Anterior cingulate cortex (tissue), 58 donors: ENCODE data around the gene OXNAD1.
A peak's percentile ranks its signal among the peaks of the same experiment; 100 is the strongest.

Source experiments
- DNase-seq, 58 donors: peaks; one replicate each; lab custom pipeline; 2025; lab: John Stamatoyannopoulos, UW

The OXNAD1 gene

DNA sequence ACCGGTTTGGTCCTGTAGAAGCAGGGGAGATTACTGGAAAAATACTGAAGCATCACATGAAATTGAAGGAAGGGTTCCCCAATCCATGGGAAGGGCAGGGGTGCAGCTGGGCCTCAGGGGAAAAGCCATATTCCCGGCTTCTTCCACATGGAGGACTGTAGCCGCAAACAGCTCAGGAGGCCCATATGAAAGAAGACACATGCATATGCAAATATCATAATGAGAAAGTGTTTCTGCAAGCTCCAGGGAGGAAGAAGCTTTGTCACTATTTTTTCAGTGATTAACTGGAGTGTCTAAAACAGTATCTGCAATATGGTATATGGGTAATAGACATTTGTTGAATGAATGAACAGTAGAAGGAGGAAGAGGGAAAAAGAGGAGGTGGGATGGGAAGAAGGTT lies 19.4 kb upstream of the OXNAD1 start:
- DNase-seq, result no peak

DNA sequence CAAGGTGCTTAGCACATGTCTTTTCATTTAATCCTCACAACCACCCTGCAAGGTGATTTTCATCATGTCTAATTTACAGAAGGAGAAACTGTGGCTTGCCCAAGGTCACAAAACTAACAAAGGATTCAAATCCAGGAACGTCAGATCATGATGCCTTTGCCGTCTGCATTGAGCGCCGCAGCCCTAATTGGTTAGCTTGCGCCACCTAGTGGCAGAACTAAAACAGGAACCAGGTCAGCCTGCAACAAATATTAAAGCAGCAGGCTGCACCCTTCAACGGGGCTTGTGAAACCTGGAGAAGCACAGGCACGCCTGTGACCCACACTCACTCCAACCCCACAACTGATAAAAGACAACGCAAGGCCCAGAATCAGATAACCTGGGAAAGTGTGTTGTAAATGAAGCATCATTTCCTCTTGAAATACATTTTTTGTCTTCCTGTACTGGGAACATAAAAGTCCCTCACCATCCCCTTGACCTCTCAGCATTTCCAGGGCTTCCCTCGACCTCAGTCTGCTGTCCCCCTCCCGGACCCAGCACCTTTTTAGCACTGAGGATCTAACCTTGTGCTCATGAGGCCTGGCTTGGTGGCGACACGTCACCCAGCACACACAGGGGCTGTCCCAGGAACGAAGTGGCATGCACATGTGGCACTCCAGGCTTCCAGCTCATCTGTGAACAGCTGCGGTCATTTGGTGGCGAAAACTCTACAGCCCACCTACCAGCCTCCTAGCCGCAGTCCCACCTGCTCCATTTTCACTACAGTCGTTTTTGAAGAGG lies 17.5 kb upstream of the OXNAD1 start:
- DNase-seq, result peak in 55 of 58 donors; percentile 8 to 87 (median 63)

DNA sequence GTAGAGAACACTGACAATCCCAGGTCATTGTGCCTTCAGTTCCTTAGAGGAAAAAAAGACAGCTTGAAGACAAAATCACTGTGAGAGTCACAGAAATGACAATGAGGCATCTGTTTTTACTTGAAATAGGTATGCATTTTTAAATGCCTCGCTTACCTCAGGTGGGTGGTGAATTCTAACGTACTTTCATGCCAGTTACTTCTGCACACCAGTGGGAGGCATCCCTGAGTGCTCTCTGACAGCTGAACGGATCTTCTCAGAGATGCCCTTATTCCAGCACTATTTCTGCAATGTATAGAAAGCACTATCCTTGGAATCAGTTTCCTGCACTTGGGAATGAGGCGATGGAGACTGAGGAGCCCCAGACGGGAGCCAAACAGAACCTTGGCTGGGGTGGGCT lies 16.5 kb upstream of the OXNAD1 start:
- no peak for DNase-seq

GRCh38 chr3:16249336-16249735 lies 15.7 kb upstream of the OXNAD1 start:
- DNase-seq, result no peak

DNA sequence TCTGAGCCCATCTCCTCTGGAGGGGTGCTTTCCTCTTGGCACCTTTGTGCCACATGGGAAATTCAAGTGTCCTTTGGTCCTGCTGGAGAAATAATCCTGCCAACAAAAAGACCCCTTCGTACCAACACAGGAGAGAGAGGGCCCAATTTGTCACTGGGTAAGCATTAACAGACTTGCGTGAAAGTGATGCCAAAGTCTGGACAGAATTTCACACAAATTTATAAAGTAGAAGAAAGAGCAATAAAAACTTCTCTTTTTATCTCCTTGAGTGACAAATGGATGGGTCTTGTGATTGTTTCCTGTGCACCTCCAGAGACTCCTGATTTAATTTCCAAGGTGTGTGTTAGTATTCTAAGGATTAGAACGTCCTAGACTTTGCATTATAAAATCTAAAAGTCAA lies 15.1 kb upstream of the OXNAD1 start:
- DNase-seq, result no peak

- DNase-seq, result no peak
Observed at GRCh38 chr3:16251316-16252085, 13.5 kb upstream of the OXNAD1 start.

GRCh38 chr3:16252243-16252978 lies 12.6 kb upstream of the OXNAD1 start:
- DNase-seq, result no peak

DNA sequence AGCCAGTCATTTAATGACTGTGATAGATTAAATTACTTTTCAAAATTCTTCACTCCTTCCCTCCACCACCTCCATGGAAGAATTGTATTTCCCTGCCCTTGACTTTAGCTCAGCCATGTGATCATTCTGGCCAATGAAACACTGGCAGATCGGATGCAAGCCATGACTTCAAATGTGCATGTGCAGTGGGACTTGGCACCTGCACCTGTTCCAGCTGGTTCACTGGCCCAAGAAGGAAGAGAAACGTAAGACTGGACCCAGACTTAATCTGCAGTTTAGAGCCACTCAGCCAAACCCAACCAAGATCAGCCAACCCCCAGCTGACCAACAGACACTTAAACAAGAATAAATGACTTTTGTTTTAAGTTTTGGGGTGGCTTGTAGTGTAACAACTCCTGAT lies 12.0 kb upstream of the OXNAD1 start:
- no peak for DNase-seq

DNA sequence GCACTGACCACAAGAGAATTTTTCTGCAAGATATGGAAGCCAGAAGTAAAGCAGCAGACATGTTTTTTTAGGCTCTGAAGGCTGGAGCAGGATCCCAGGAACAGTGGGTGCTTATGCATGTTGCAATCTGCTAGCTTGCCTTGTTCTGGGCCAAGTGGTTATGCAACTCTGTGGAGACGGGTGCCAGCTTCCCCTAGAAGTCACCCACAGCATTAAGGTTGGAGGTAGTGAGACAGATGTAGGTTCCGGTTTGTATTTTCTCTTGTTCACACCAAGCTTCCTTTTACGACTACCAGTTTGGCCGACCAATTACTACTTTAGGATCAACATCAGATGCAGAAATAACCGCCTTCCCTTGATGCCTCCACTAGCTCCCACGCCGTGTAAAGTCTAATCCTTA lies 11.4 kb upstream of the OXNAD1 start:
- DNase-seq, result peak in 36 of 58 donors; percentile 5 to 72 (median 27)

- no peak for DNase-seq
Observed at GRCh38 chr3:16254916-16255315, 10.1 kb upstream of the OXNAD1 start.

GRCh38 chr3:16255326-16255725 lies 9.7 kb upstream of the OXNAD1 start:
- DNase-seq, result no peak

DNA sequence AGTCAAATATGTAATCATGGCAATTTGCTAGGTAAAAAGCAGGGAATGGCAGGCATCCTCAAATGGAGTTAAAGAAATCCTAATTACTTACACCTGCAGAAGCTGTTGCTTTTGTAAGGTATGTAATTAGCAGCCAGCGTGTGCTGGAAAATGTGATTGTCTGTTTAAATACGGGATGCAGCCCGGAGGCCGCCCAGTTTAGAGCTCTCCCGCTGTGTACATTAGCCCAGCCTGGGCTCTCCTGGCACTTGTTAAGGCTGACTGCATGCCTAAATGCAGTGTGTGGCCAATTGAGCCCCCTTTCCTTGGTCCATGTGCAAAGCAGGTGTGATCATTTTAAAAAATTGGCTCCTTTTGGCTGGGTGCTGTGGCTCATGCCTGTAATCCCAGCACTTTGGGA lies 9.3 kb upstream of the OXNAD1 start:
- DNase-seq, result no peak

- DNase-seq, result no peak
Observed at GRCh38 chr3:16257309-16257708, 7.7 kb upstream of the OXNAD1 start.

GRCh38 chr3:16258177-16258576 lies 6.8 kb upstream of the OXNAD1 start:
- no peak for DNase-seq

GRCh38 chr3:16258866-16259265 lies 6.1 kb upstream of the OXNAD1 start:
- no peak for DNase-seq

DNA sequence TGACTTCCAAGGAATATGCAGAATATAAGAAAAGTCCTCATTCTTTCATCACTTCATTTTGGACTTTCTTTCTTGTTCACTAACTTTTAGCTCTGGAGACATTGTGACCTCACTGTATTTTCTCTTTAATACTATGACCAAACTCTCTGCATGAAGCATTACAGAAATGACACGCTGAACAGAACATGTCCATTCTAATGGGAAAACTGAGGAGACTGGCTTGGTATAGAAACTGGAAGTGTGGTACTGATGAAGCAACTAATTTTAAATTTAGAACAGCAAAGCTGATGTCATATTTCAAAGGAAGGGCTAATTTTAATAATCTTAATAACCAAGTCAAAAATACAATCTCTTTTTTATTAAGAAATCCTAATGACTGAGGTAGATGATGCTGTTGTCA lies 5.0 kb upstream of the OXNAD1 start:
- DNase-seq, result no peak

DNA sequence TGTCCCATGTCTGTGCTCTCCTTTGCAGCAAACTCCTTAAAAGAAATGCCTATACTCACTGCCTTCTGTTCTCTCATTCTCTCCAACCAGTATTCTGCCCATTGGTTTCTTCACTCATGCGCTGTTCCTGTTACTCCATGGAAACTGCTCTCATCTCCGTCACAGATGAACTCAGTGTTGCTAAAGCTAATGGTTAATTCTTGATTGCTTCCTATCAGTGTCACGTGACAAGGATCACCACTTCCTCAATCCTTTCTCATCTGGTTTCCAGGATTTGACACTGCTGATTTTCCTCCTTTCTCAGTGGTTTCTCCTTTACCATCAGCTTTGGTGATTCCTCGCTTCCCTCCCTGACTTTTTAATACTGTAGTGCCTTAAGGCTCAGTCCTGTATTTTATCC lies 2.8 kb upstream of the OXNAD1 start:
- DNase-seq, result no peak

- DNase-seq, result peak in 2 of 58 donors; percentile 67 to 84
Observed at GRCh38 chr3:16264174-16264707, 771 bp upstream of the OXNAD1 start.

GRCh38 chr3:16265455-16265786 lies 409 bp downstream of the OXNAD1 start:
- DNase-seq, result no peak

DNA sequence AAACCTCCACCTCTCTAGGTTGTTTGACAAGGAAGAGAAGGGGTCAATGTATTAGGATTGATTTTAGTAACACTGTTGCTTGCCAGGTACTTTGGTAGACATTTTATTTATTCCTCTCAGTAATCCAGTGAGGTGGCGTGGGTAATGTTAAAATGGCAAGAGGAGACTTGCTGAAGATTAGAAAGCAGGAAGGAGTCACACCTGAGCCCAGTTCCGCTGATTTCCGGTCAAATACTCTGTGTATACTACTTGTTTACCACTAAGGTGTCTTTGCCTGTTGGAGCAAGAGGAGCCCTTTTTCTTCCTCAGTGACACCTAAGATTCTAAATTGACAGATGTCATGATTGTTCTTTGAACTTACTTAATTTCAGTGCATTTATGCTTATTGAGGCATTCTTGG lies 1.7 kb downstream of the OXNAD1 start:
- DNase-seq, result no peak

DNA sequence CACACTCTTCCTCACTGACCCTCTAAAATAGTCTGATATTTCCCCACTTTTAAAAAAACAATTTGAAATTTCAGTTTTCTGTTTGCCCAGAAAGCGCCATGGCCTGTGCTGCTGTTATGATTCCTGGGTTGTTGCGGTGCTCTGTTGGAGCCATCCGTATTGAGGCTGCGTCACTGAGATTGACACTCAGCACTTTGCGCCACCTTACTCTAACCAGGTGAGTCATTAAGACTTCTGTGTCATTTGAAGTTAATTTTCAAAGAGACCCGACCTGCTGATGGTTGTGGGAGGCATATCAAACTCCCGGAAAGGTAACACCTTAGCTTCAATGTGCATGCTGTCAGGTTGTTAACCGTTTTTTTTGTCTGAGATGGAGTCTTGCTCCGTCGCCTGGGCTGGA lies 5.8 kb downstream of the OXNAD1 start:
- DNase-seq, result no peak
